Esophagus squamous epithelium (tissue), 5 donors: ENCODE data around the gene SCARB1. TPM values are rescaled to one million over a fixed set of nuclear protein-coding genes. Genes with fewer than 3 reads are reported as not detected.

Experiments
- DNase-seq: peaks from one replicate; lab custom pipeline; 2025; lab: John Stamatoyannopoulos, UW
- H3K27ac ChIP-seq, 4 donors: fragments of 200-600 bp; sonication (generic); one replicate each; pipeline ENCODE4 v1.5.1; 2016 to 2019; ENCODE audit warnings: mild to moderate bottlenecking in 1 of 4
- H3K27me3 ChIP-seq, 4 donors: fragments of 200-600 bp; sonication (generic); 1 replicate in 3 of 4; 2 replicates in 1 of 4; pipeline versions ENCODE4 v1.5.1 to v1.6.0; 2017 to 2021; ENCODE audit warnings: antibody characterized with exemption in 1 of 4
- H3K36me3 ChIP-seq, 3 donors: fragments of 200-600 bp; sonication (generic); one replicate each; pipeline ENCODE4 v1.5.1; 2016 to 2019
- H3K4me1 ChIP-seq, 3 donors: fragments of 200-600 bp; sonication (generic); one replicate each; pipeline ENCODE4 v1.5.1; 2017 to 2019
- H3K4me3 ChIP-seq, 4 donors: fragments of 200-600 bp; sonication (generic); 1 replicate in 3 of 4; 2 replicates in 1 of 4; pipeline ENCODE4 v1.5.1; 2016 to 2019; ENCODE audit warnings: mild to moderate bottlenecking in 2 of 4, moderate library complexity in 1 of 4
- H3K9me3 ChIP-seq, 3 donors: fragments of 200-600 bp; sonication (generic); one replicate each; pipeline ENCODE4 v1.5.1; 2016 to 2019
- POLR2A ChIP-seq, 4 donors: fragments of 450-650 bp; IDR thresholded peaks; one replicate each; pipeline ENCODE4 v1.6.1; 2017; ENCODE audit warnings: antibody characterized with exemption in 4 of 4, mild to moderate bottlenecking in 4 of 4, moderate library complexity in 3 of 4
- WGBS, 2 donors: methylation state at CpG; one replicate each; pipeline ENCODE4 v1.1.5; 2018; 5-methylcytosine and 5-hydroxymethylcytosine counted together
- intact Hi-C: fragments of 100-400 bp; cut with DNase I; formaldehyde crosslinking; loops from one replicate; pipeline ENCODE4 v1.15.0; 2022
- total RNA-seq, 4 donors: library from RNA; depleted of rRNA; stranded (reverse); fragments of >200 nt; gene quantifications; one replicate each; pipeline ENCODE4 v1.1.0, GENCODE V29; 2016
- TF ChIP-seq, protein P1 (sequence below), 6 experiments: fragments of 450-650 bp in 4 of 6; fragments of 200-600 bp in 2 of 6; sonication (generic) in 2 of 6; IDR thresholded peaks; one replicate each; pipeline ENCODE4 v1.5.1; 2016 to 2019; ENCODE audit warnings: antibody characterized with exemption in 6 of 6, mild to moderate bottlenecking in 4 of 6, moderate library complexity in 4 of 6
- donor health status: DM: yes; HTN: yes; CAD: no.

SCARB1 gene
- total RNA-seq, 4 donors from 2014 or later = 7.1 to 9.5 (median 8.8) TPM

DNA sequence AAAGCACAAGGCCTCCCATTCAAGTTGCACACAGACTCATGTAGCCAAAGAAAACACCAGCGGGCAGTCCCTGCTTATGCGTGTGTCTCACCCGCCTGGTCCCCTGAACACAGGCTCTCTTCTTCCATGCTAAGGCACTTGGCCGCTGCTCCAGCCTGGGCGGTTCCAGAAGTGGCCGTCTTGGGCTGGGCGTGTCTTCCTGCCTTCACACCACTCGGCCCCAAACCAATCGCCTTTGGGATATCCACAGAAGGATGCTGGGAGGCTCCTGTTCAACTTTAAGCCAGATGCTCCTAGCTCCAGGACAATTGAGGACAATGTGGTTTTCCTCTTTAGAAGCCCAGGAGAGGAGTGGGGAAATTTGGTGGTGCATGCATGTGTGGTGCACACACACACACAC is 2.2 kb downstream of the SCARB1 start:
- H3K27me3 ChIP-seq = no peaks in the 10 kb centered on the region
- no peak overlapping the region for H3K27ac ChIP-seq
- intact Hi-C loops = no loop called here
- H3K9me3 ChIP-seq = no peaks in the 10 kb centered on the region
- DNase-seq = no peak
- TF ChIP-seq, protein P1, sequence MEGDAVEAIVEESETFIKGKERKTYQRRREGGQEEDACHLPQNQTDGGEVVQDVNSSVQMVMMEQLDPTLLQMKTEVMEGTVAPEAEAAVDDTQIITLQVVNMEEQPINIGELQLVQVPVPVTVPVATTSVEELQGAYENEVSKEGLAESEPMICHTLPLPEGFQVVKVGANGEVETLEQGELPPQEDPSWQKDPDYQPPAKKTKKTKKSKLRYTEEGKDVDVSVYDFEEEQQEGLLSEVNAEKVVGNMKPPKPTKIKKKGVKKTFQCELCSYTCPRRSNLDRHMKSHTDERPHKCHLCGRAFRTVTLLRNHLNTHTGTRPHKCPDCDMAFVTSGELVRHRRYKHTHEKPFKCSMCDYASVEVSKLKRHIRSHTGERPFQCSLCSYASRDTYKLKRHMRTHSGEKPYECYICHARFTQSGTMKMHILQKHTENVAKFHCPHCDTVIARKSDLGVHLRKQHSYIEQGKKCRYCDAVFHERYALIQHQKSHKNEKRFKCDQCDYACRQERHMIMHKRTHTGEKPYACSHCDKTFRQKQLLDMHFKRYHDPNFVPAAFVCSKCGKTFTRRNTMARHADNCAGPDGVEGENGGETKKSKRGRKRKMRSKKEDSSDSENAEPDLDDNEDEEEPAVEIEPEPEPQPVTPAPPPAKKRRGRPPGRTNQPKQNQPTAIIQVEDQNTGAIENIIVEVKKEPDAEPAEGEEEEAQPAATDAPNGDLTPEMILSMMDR (IDR thresholded peaks at IDR 0.05) = no peak
- TF ChIP-seq POLR2A (IDR thresholded peaks at IDR 0.05) = no peak
- H3K4me3 ChIP-seq = no peak overlapping the region
- WGBS, 2 donors = 44% methylated on average over 7 of the region's 9 CpGs
- H3K36me3 ChIP-seq = peaks cover 0 to 9% (median 0%) of the 10 kb centered on the region in 3 donors
- H3K4me1 ChIP-seq = peaks cover 10 to 40% (median 16%) of the 10 kb centered on the region in 3 donors

DNA sequence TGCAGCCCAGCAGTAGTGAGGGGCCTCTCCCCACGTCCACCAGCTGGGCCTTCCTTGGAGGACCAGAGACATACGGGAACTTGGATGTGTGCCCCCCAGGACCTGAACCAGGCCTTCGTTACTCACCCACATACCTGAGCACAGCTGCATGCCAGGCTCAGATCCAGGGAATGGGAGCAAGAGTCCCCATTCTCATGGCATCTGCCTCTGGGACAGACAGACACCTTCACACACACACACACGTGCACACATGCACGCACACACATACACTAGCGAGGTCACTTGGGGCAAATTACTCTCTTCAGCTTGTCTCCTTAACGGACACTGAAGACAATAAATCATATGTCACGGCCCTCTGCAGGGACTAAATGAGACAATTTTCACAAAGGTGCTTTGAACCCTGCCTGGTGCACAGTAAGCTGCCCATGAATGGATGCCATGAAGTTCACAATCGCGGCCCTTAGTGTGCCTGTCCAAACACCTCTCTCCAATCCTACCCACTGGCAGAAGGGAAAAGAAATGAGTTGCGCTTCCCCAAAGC is 5.7 kb downstream of the SCARB1 start:
- H3K27ac ChIP-seq = no peak overlapping the region
- peaks cover 6 to 49% (median 12%) of the 10 kb centered on the region in 3 donors for H3K4me1 ChIP-seq
- H3K36me3 ChIP-seq = peaks cover 0 to 9% (median 0%) of the 10 kb centered on the region in 3 donors
- 84 to 88% methylated on average over 6 to 11 of the region's 11 CpGs for WGBS, 2 donors
- H3K9me3 ChIP-seq = no peaks in the 10 kb centered on the region
- no peak overlapping the region for H3K4me3 ChIP-seq
- no peak for TF ChIP-seq POLR2A (IDR thresholded peaks at IDR 0.05)
- TF ChIP-seq, protein P1 (IDR thresholded peaks at IDR 0.05) = no peak
- intact Hi-C loops = no loop called here
- H3K27me3 ChIP-seq = no peaks in the 10 kb centered on the region
- no peak for DNase-seq

DNA sequence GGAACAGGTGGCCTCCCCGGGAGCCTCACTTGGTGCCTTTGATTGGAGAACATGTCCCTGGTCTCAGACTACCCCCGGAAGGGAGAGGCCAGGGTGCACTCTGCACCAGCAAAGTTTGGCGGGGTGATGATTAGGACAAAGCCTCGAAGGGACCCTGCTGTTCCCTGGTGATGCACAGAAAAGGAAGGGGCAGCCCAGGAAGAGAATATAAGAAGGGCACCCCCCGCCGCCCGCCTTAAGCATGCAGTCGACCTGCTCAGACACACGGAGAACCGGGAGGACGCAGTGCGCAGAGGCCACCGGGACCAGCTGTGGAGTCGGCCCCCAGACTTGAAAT is 6.9 kb downstream of the SCARB1 start:
- Histone ChIP-seq H3K4me3 (no peak overlapping the region), H3K9me3 (no peaks in the 10 kb centered on the region), H3K27me3 (no peaks in the 10 kb centered on the region), H3K4me1 (peaks cover 0 to 47% (median 7%) of the 10 kb centered on the region in 3 donors), H3K36me3 (peaks cover 0 to 9% (median 0%) of the 10 kb centered on the region in 3 donors), H3K27ac (no peak overlapping the region)
- 93% methylated on average over 5 to 9 of the region's 14 CpGs for WGBS, 2 donors
- no peak for DNase-seq
- no peak for TF ChIP-seq POLR2A (IDR thresholded peaks at IDR 0.05)
- TF ChIP-seq, protein P1 (IDR thresholded peaks at IDR 0.05) = no peak
- intact Hi-C loops = no loop called here

DNA sequence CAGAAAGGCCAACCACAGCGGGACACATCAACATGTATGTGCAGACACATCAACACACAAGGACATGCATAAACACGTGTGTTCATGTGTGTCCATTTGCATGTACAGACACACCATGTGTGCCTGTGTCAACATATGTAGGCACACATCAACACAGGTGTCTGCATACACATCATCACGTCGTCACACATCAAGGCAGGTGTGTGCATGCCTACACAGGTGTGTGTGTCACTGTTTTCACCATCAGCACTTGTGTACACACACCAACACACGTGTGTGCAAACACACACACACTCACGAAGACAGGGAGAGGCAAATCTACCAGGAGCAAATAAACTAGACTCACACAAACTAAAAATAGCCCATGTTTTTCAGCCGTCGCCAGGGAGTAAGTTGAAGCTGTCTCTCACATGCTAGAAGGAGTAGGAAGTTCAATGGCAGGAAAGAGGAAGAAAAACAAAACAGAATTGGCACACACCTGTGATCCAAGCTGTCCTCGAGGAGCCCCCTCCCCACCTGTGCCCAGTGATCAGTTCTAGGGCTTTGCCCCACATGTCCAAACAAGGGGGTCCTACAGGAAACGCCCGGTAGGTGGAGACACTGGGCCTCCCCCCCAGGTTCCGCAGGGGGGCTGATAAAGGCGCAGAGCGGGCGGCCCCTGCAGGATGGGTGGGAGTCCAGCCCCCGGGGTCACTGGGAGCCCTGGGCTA is 7.4 kb downstream of the SCARB1 start:
- DNase-seq = no peak

More for the DNA sequence above, 7.4 kb downstream of the SCARB1 start:
- H3K4me3 ChIP-seq = no peak overlapping the region
- no peaks in the 10 kb centered on the region for H3K9me3 ChIP-seq
- H3K27ac ChIP-seq = no peak overlapping the region
- TF ChIP-seq, protein P1 (IDR thresholded peaks at IDR 0.05) = no peak
- TF ChIP-seq POLR2A (IDR thresholded peaks at IDR 0.05) = no peak
- no peaks in the 10 kb centered on the region for H3K27me3 ChIP-seq
- intact Hi-C loops = no loop called here
- 53 to 68% methylated on average over 8 to 15 of the region's 16 CpGs for WGBS, 2 donors
- peaks cover 0 to 9% (median 0%) of the 10 kb centered on the region in 3 donors for H3K36me3 ChIP-seq
- peaks cover 0 to 43% (median 7%) of the 10 kb centered on the region in 3 donors for H3K4me1 ChIP-seq
